Stimulated activated CD8-positive, alpha-beta memory T cell treated with anti-CD3 and anti-CD28 coated beads, Interleukin-15, amount 100 ng/mL, for 1 hour (primary cell): ENCODE measurements around the gene GSK3B.

ENCODE experiments used
- DNase-seq: peaks from one replicate; pipeline ENCODE4 v3.0.0-alpha.2; 2020; ENCODE audit warnings: low read depth

GSK3B gene

GRCh38 chr3:120095979-120096426 is 1.8 kb upstream of the GSK3B start:
- no peak for DNase-seq

- DNase-seq = peak; percentile 54
These were observed 1.2 kb upstream of the GSK3B start for GRCh38 chr3:120095226-120095978.

- DNase-seq = peak; percentile 99
These were observed 554 bp upstream of the GSK3B start for GRCh38 chr3:120094776-120095225.

GRCh38 chr3:120093119-120093910 is 932 bp downstream of the GSK3B start:
- DNase-seq = no peak

- no peak for DNase-seq
These were observed 1.8 kb downstream of the GSK3B start for GRCh38 chr3:120092474-120092873.

GRCh38 chr3:120090422-120090821 is 3.8 kb downstream of the GSK3B start:
- no peak for DNase-seq

GRCh38 chr3:120089089-120089488 is 5.2 kb downstream of the GSK3B start:
- DNase-seq = no peak

- DNase-seq = no peak
These were observed 5.6 kb downstream of the GSK3B start for GRCh38 chr3:120088622-120089021.

- no peak for DNase-seq
These were observed 12.5 kb downstream of the GSK3B start for GRCh38 chr3:120081719-120082118.

GRCh38 chr3:120080836-120081235 is 13.4 kb downstream of the GSK3B start:
- DNase-seq = no peak

GRCh38 chr3:120077731-120078130 is 16.5 kb downstream of the GSK3B start:
- no peak for DNase-seq

GRCh38 chr3:120072867-120073525 is 21.3 kb downstream of the GSK3B start:
- no peak for DNase-seq

GRCh38 chr3:120071259-120071658 is 23.0 kb downstream of the GSK3B start:
- no peak for DNase-seq

GRCh38 chr3:120070263-120070981 is 23.8 kb downstream of the GSK3B start:
- DNase-seq = no peak

- DNase-seq = no peak
These were observed 27.2 kb downstream of the GSK3B start for GRCh38 chr3:120067083-120067482.

- no peak for DNase-seq
These were observed 27.6 kb downstream of the GSK3B start for GRCh38 chr3:120066634-120067033.

GRCh38 chr3:120064641-120065040 is 29.6 kb downstream of the GSK3B start:
- no peak for DNase-seq

- no peak for DNase-seq
These were observed 31.8 kb downstream of the GSK3B start for GRCh38 chr3:120062474-120062873.

GRCh38 chr3:120059081-120059864 is 35.0 kb downstream of the GSK3B start:
- DNase-seq = no peak

- no peak for DNase-seq
These were observed 36.6 kb downstream of the GSK3B start for GRCh38 chr3:120057626-120058025.

- no peak for DNase-seq
These were observed 37.2 kb downstream of the GSK3B start for GRCh38 chr3:120057029-120057428.
